T follicular helper cell (primary cell): Measurements from ENCODE around the gene ZFPM1.
A peak's percentile ranks its signal among the peaks of the same experiment; 100 is the strongest.

Experiments
- DNase-seq: peaks from one replicate; pipeline ENCODE4 v3.0.0-alpha.2; 2020; ENCODE audit warnings: low read depth

The ZFPM1 gene

GRCh38 chr16:88434353-88434690 lies 18.8 kb upstream of the ZFPM1 start:
- DNase-seq = no peak

- no peak for DNase-seq
Measured at GRCh38 chr16:88434746-88435145, 18.3 kb upstream of the ZFPM1 start.

GRCh38 chr16:88435437-88436355 lies 17.4 kb upstream of the ZFPM1 start:
- DNase-seq = no peak

- no peak for DNase-seq
Measured at GRCh38 chr16:88436796-88437195, 16.3 kb upstream of the ZFPM1 start.

GRCh38 chr16:88437367-88437964 lies 15.6 kb upstream of the ZFPM1 start:
- peak; percentile 45 for DNase-seq

GRCh38 chr16:88438084-88438870 lies 14.8 kb upstream of the ZFPM1 start:
- DNase-seq = no peak

GRCh38 chr16:88439016-88439415 lies 14.1 kb upstream of the ZFPM1 start:
- no peak for DNase-seq

GRCh38 chr16:88439706-88440105 lies 13.4 kb upstream of the ZFPM1 start:
- no peak for DNase-seq

- no peak for DNase-seq
Measured at GRCh38 chr16:88440111-88440510, 13.0 kb upstream of the ZFPM1 start.

- no peak for DNase-seq
Measured at GRCh38 chr16:88440686-88441405, 12.2 kb upstream of the ZFPM1 start.

GRCh38 chr16:88441460-88441859 lies 11.6 kb upstream of the ZFPM1 start:
- DNase-seq = no peak

- no peak for DNase-seq
Measured at GRCh38 chr16:88442383-88442726, 10.7 kb upstream of the ZFPM1 start.

GRCh38 chr16:88442727-88443576 lies 10.1 kb upstream of the ZFPM1 start:
- peak; percentile 68 for DNase-seq

- no peak for DNase-seq
Measured at GRCh38 chr16:88444826-88445582, 8.1 kb upstream of the ZFPM1 start.

GRCh38 chr16:88445583-88445960 lies 7.5 kb upstream of the ZFPM1 start:
- no peak for DNase-seq

- no peak for DNase-seq
Measured at GRCh38 chr16:88446061-88446460, 7.0 kb upstream of the ZFPM1 start.

- DNase-seq = no peak
Measured at GRCh38 chr16:88446736-88447135, 6.3 kb upstream of the ZFPM1 start.

GRCh38 chr16:88447881-88448280 lies 5.2 kb upstream of the ZFPM1 start:
- no peak for DNase-seq

- DNase-seq = no peak
Measured at GRCh38 chr16:88448461-88449266, 4.4 kb upstream of the ZFPM1 start.

GRCh38 chr16:88449267-88449561 lies 3.9 kb upstream of the ZFPM1 start:
- DNase-seq = no peak
